Adipocyte (in vitro differentiated cells): ENCODE results near the gene FOXC1.

Source experiments
- DNase-seq: peaks from one replicate; pipeline ENCODE4 v3.0.0-alpha.2; 2015; ENCODE audit warnings: low read depth
- H3K27me3 ChIP-seq: replicated peaks from 2 replicates; pipeline ENCODE4 v1.7.0; 2013; ENCODE audit warnings: mild to moderate bottlenecking, low read length, moderate library complexity; ENCODE audit not compliant: control insufficient read depth, insufficient read depth
- H3K36me3 ChIP-seq: 2 replicates; pipeline ENCODE4 v1.7.0; 2013; ENCODE audit warnings: low read length, mild to moderate bottlenecking, moderate library complexity; ENCODE audit not compliant: control insufficient read depth, insufficient read depth, severe bottlenecking
- H3K4me1 ChIP-seq: 2 replicates; pipeline ENCODE4 v1.7.0; 2013; ENCODE audit warnings: mild to moderate bottlenecking, low read length, moderate library complexity; ENCODE audit not compliant: control insufficient read depth, insufficient read depth
- H3K4me3 ChIP-seq: 2 replicates; pipeline ENCODE4 v1.7.0; 2013; ENCODE audit warnings: mild to moderate bottlenecking, low read length, moderate library complexity
- H3K9ac ChIP-seq: 2 replicates; pipeline ENCODE4 v1.7.0; 2013; ENCODE audit warnings: mild to moderate bottlenecking, low read length, moderate library complexity
- H3K9me3 ChIP-seq: 2 replicates; pipeline ENCODE4 v1.7.0; 2013; ENCODE audit warnings: mild to moderate bottlenecking, low read length, moderate library complexity; ENCODE audit not compliant: control insufficient read depth

FOXC1 gene

DNA sequence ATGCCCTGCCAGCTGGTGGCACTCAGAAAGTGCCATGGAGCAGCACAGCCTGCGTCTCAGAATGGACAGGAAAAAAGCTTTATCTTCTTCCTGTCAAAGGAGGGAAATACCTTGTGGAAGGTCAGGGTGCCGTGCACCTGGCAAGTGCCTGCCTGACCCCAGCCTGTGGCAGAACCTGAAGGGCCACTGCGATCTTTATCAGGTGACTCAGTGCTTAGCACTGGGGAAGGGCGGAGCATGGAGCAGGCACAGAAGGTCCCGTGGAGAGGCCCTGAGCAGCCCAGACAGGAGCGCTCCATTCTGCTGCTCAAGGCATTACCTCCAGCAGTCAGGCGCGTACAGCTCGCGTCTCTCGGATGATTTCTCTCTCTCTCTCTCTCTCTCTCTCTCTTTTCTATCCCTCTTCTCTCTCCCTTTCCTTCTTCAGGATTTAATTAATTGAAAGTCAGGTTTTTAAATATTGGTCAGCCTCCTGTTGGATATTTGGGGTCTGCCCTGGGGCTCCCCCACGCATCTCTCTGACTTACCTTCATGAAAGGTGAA, 31.7 kb downstream of the FOXC1 start:
- Histone ChIP-seq H3K9me3 (no peaks in the 10 kb centered on the region), H3K27me3 (peaks cover 3% of the 10 kb centered on the region), H3K9ac (no peak overlapping the region), H3K36me3 (no peaks in the 10 kb centered on the region), H3K4me1 (peaks cover 6% of the 10 kb centered on the region), H3K4me3 (no peak overlapping the region)
- no peak for DNase-seq

GRCh38 chr6:1643111-1643510, 33.4 kb downstream of the FOXC1 start:
- Histone ChIP-seq H3K4me3 (no peak overlapping the region), H3K36me3 (no peaks in the 10 kb centered on the region), H3K9me3 (peaks cover 3% of the 10 kb centered on the region), H3K27me3 (peaks cover 3% of the 10 kb centered on the region), H3K4me1 (peaks cover 6% of the 10 kb centered on the region), H3K9ac (no peak overlapping the region)
- DNase-seq, result no peak

DNA sequence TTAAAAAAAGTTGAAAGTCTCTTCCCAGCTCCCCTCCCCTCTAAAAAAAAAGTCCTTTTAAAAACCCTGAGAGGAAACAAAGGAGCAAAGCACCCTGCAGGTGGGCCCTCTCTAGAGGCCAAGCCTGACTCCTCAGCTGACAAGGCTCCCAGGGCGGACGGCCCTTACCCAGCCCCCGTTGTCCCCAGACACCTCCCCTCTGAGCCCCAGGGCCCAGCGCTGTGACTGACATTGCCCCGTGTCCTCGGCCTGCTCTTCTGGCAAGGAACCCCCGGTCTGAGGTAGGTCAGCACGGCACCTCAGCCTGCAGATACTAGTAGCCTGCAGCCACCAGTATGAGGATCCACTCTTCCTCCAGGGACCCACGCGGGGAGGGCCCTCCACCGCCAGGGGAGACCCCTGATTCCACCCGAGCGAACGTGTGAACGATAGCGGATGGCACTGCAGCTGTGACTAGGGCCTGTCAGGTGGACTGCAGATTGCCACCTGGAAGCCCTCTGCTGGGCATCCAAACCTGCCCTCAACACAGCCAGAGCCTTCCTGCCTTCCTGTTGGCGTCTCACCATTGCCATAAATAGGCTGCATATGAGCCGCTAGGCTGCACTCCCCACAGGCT, 34.2 kb downstream of the FOXC1 start:
- H3K4me3 ChIP-seq, result no peak overlapping the region
- peaks cover 3% of the 10 kb centered on the region for H3K9me3 ChIP-seq
- no peak for DNase-seq
- H3K27me3 ChIP-seq, result peaks cover 3% of the 10 kb centered on the region
- no peak overlapping the region for H3K9ac ChIP-seq
- no peaks in the 10 kb centered on the region for H3K36me3 ChIP-seq
- H3K4me1 ChIP-seq, result peaks cover 6% of the 10 kb centered on the region

DNA sequence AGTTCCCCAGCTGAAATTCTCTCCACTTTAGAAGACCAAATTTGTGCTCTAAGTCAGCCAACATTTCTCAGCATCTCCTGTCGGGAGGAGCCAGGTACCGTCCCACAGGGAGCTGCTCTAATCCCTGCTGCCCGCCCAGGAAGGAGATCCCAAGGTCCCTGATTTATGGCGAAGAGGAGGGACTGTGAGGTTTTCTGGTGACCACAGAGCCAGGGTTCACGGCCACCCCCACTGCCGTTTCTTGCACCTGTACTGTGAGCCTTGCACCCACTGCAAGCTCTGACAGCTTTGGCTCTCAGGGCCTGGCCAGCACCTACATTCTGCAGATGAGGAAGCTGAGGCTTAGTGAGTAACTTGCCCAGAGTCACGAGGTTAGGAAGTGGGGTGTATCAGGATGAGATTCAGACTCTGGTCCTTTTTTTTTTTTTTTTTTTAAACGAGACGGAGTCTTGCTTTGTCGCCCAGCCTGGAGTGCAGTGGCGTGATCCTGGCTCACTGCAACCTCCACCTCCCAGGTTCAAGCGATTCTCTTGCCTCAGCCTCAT, 34.9 kb downstream of the FOXC1 start:
- peaks cover 6% of the 10 kb centered on the region for H3K4me1 ChIP-seq
- H3K36me3 ChIP-seq, result no peaks in the 10 kb centered on the region
- DNase-seq, result no peak
- H3K27me3 ChIP-seq, result peaks cover 3% of the 10 kb centered on the region
- no peak overlapping the region for H3K4me3 ChIP-seq
- H3K9me3 ChIP-seq, result peaks cover 3% of the 10 kb centered on the region
- no peak overlapping the region for H3K9ac ChIP-seq

DNA sequence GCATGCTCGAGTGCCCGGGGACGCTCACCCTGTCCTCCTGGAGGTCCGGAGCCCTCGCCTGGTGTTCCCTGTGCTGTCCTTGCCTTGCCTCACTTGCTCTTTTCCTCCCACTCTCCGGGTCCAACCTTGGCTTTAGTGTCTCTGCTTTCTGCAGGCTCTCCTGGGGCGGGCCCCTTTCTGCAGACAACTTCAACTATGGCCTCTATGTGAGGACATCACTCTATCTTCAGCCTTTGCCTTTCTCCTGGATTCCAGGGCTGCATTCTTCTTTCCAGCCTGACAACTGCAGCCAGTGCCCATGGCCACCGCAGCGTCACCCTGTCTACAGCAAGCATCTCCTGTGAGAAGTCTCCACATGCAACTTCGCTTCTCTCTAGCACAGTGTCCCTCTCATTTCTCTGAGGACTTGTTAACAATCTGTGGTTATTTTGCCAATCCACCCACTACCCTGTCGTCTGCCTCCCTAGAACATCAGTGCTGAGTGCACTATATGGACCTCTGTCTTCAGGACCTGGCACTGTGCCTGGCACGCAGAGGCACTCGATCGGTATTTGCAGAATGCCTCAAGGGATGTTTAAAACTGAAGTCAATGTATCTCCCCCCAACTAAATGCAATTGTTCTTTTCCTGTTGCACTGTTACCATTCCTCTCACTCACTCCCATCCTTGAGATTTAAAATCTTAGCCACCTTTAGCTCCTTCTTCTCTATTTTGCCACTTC, 35.9 kb downstream of the FOXC1 start:
- peaks cover 3% of the 10 kb centered on the region for H3K27me3 ChIP-seq

GRCh38 chr6:1651362-1651761, 41.6 kb downstream of the FOXC1 start:
- H3K4me1 ChIP-seq, result no peaks in the 10 kb centered on the region
- H3K9ac ChIP-seq, result no peak overlapping the region

More for the DNA sequence above, 35.9 kb downstream of the FOXC1 start:
- peaks cover 6% of the 10 kb centered on the region for H3K4me1 ChIP-seq
- no peaks in the 10 kb centered on the region for H3K36me3 ChIP-seq
- DNase-seq, result no peak
- H3K9me3 ChIP-seq, result peaks cover 3% of the 10 kb centered on the region
- H3K4me3 ChIP-seq, result no peak overlapping the region
- no peak overlapping the region for H3K9ac ChIP-seq

GRCh38 chr6:1652842-1653241, 43.1 kb downstream of the FOXC1 start:
- Histone ChIP-seq H3K36me3 (no peaks in the 10 kb centered on the region), H3K4me3 (no peak overlapping the region), H3K9me3 (no peaks in the 10 kb centered on the region), H3K27me3 (no peaks in the 10 kb centered on the region), H3K4me1 (no peaks in the 10 kb centered on the region), H3K9ac (no peak overlapping the region)
- DNase-seq, result no peak

More at GRCh38 chr6:1651362-1651761, 41.6 kb downstream of the FOXC1 start:
- DNase-seq, result no peak
- no peaks in the 10 kb centered on the region for H3K27me3 ChIP-seq
- H3K4me3 ChIP-seq, result no peak overlapping the region
- H3K9me3 ChIP-seq, result peaks cover 3% of the 10 kb centered on the region
- no peaks in the 10 kb centered on the region for H3K36me3 ChIP-seq

DNA sequence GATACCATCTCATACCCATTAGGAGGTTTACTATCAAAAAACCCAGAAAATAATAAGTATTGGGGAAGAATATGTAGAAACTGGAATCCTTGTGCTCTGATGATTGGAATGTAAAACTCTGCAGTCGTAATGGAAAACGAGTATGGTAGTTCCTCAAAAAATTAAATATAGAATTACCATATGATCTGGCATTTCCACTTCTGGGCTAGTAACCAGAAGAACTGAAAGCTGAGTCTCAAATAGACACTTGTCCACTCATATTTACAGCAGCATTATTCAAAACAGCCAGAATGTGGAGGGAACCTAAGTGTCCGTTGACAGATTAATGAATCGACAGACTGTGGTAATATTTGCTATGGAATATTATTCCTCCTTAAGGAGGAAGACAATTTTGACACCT, 44.3 kb downstream of the FOXC1 start:
- Histone ChIP-seq H3K36me3 (no peaks in the 10 kb centered on the region), H3K4me3 (no peak overlapping the region), H3K9ac (no peak overlapping the region), H3K4me1 (peaks cover 3% of the 10 kb centered on the region), H3K27me3 (no peaks in the 10 kb centered on the region), H3K9me3 (no peaks in the 10 kb centered on the region)
- no peak for DNase-seq

- H3K27me3 ChIP-seq, result no peaks in the 10 kb centered on the region
- H3K36me3 ChIP-seq, result no peaks in the 10 kb centered on the region
- no peak overlapping the region for H3K9ac ChIP-seq
- no peak overlapping the region for H3K4me3 ChIP-seq
- H3K4me1 ChIP-seq, result peaks cover 5% of the 10 kb centered on the region
- no peak for DNase-seq
- H3K9me3 ChIP-seq, result no peaks in the 10 kb centered on the region
These were observed 47.5 kb downstream of the FOXC1 start for GRCh38 chr6:1657116-1657770.

DNA sequence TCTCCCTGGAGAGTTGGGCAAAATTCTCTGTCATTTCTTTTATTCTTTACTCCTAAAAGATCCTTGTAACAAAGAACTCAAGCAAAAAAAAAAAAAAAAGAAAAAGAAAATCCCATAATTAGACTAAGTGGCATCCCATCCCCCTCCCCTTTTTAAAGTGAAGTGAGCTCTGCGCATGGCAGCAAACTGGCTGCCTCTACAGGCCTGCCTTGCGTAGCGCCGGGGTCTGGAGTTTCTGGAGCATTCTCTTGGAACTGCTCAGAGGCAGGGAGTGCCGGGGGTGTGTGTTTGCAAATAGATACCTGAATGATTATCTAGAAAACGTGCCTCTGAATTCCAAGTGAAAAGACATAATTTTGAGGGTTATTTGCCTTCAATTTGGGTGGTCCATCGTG, 48.1 kb downstream of the FOXC1 start:
- DNase-seq, result no peak
- no peaks in the 10 kb centered on the region for H3K27me3 ChIP-seq
- no peak overlapping the region for H3K9ac ChIP-seq
- H3K4me3 ChIP-seq, result no peak overlapping the region
- no peaks in the 10 kb centered on the region for H3K36me3 ChIP-seq
- H3K4me1 ChIP-seq, result peaks cover 9% of the 10 kb centered on the region
- H3K9me3 ChIP-seq, result no peaks in the 10 kb centered on the region
